Astrocyte of the hippocampus (primary cell): ENCODE results near the gene RFX2.
"Not testable (repeated sequence)": the region's sequence is repeated elsewhere in the genome, so short reads cannot be mapped to it uniquely, and the experiment has no call there.

ENCODE experiments used
- DNase-seq: peaks from one replicate; pipeline ENCODE4 v3.0.0; 2011; ENCODE audit warnings: low read depth, low spot score

RFX2 gene

DNA sequence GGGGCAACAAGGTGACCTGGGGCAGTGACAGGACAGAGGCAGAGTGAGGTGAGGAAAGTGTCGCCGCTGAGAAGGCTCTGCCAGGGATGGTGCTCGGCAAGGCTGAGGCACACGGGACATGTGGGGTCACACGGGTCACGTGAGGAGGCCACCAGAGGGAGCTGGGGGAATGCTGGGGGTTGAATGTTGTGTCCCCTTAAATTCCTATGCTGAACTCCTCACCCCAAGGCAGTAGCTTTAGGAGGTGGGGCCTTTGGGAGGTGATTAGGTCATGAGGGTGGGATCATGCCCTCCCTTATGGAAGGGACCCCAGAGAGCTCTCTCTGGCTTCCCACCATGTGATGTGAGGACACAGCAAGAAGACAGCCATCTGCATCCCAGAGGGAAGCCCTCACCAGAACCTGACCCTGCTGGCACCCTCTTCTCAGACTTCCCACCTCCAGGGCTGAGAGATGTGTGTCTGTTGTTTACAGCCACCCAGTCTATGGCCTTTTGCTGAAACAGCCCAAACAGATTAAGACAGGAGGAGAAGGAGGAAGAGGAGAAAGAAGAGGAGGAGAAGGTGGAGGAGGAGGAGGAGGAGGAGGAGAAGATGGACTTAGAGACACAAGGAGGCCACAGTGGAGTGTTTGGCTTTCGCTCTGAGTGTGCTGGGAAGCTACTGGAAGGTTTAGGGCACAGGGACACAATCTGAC is 35.4 kb downstream of the RFX2 start:
- no peak for DNase-seq

DNA sequence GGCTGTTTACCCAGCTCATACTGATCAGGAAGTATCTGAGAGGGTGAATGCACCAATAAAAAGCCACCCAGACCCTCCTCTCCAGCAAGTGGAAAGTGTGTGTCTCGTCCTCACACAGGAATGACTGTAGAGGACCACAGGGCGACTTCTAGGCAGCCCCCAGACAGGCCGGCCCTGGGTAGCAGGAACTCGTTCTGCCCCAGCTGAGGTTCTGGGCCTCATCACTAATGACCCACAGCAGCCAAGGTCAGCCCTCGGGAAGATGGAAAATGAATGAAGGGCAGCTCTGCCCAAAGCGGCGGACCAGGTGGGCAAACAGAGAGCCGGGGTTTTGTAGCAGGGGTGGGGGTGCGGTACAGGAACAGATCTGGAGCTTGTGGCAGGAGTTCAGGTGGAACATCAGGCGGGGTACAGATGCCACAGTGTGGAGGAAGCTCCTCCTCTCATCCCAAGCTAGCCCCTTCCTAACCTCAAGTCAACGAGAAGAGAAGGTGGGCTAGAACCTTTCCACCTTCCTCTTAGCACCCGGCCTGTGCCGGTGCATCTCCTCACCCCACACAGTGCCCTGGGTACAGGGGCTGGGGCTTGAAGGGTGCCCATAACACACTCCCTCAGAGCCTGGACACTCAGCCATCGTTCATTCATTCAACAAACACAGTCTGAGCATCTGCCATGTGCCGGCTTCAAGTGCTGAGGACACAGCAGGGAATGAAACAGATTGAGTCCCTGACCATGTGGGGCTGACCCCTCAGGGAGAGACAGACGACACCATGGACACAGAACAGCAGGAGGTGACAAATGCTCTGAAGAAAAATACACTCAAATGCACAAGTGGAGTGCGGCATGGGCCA is 36.2 kb downstream of the RFX2 start:
- no peak for DNase-seq

DNA sequence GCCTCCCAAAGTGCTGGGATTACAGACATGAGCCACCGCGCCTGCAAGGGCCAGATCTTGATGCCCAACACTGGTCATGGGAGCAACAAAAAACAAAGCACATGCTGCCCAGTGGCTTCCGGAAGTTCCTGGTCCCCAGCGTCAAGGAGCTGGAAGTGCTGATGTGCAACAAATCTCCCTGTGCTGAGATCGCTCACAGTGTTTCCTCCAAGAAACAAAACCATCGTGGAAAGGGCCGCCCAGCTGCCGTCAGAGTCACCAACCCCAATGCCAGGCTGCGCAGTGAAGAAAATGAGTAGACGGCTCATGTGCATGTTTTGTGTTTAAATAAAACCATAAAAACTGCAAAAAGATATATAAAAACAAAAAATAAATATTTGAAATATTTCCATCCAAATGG is 37.1 kb downstream of the RFX2 start:
- not testable (repeated sequence) for DNase-seq

DNA sequence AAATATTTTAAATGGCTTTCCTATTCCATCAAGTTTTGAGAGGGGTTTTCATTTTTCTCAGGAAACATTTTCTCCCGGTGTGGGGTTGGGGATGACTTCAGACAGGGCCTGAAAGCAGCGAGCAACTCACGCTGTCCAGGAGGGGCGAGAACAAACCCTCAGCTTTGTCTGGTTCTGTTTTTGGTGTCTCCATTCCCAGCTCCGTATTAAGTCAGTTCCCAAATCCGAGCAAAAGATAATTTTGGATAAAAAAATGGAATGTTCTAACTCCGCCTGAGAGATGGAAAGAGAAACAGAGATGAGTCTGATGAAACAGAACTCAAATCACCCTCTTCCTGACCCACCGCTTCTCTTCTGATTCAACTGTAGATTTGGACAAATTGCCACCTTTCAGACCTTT is 38.4 kb downstream of the RFX2 start:
- DNase-seq = no peak

DNA sequence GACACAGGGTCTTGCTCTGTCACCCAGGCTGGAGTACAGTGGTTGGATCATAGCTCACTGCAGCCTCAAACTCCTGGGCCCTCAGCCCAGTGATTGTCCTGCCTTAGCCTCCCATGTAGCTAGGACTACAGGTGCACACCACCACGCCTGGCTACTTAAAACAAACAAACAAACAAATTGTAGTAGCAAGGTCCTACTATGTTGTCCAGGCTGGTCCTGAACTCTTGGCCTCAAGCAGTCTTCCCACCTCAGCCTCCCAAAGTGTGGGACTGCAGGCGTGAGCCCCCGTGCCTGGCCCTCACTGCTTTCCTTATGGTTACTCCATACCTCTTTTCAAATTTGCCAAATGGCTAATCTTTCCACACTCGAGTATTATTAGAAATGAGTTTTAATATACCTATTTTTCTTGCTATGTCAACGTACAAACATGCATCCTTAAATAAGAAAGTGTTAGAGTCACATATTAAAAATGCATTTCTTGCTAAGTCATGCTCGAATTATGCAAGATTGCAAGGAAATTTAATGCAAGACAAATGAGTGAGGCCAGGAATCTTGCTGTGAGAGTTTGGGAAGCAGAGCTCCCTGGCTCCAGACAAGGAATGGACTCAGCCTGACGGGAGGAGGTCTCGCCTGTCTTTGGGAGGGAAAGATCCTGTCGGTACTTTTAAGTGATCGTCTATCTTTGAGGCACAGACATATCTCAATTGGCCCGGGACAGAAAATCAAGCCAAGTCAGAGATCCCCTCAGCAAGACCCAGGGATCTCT is 39.4 kb downstream of the RFX2 start:
- peak; percentile 47 for DNase-seq

DNA sequence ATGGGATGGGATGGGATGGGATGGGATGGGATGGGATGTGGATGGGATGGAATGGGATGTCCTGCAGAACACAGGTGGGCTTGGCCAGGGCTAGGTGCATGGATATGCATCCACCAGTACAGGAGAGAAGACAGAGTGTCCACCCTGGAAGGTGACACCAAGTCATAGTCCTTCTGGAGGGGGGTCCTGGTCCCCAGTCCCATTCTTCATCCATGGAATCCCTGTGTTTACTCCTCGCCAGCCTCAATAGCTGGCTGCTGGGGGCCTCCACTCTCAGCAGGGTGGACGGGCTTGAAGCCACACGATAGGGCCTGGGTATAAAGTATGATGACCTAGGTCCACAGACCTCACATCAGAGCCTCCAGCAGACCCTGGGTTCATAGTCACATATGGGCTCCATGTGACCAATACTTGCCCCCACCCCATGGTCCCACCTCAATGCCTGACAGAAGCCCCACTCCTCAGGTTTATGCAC is 40.1 kb downstream of the RFX2 start:
- no peak for DNase-seq

DNA sequence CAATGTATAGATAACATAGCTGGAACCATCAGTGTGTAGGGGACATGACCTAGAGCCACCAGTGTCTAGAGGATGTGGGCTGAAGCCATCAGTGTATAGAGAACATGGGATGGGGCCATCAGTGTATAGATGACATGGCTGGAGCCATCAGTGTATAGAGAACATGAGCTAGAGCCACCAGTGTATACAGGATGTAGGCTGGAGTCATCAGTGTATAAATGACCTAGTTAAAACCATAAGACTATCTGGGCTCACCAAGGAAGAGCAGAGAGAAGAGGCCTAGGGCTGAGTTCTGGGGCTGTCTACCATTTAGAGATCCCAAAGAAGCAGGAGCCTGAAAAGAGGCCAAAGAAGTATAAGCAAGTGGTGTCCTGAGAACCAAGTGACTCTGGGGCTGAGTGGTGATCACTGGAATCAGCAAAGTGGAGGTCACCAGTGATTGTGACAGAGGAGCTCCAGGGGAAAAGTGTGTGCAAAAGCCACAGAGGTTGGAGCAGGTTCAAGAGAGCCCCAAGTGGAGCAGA is 41.0 kb downstream of the RFX2 start:
- DNase-seq = no peak

DNA sequence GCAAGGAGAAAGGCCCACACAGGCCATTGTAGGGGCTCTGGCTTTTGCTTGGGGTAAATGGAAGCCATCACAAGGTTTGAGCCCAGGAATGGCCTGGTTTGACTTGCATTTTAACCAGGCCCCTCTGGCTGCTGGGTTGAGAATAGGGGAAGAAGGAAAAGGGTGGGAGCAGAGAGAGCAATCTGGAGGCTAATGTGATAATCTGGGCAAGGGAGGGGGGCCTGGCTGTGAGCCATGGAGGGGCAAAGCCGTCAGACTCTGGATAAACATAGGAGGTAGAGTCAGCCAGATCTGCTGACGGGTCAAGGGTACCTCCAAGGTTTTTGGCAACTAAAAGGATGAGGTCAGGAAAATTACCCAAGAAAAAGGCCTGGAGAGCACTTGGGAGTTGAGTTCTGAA is 41.6 kb downstream of the RFX2 start:
- DNase-seq = no peak

DNA sequence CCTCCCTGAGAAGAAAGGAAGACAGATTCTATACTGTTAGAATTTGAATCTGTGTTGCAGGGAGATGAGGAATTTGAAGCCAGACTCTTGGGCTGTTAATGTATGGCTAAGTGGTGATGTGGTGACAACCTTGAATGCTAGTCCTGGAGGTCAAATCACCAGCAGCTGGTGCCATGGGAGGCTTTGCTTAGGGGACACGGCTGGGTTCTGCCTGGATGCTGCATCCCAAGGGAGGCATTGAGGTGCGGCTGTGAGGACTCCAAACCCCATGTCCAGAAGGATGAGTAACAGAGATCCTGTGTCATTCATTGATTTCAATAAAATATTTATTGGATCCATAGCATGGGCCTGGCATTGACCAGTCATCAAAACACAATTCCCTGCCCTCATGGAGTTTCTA is 42.3 kb downstream of the RFX2 start:
- DNase-seq = no peak

DNA sequence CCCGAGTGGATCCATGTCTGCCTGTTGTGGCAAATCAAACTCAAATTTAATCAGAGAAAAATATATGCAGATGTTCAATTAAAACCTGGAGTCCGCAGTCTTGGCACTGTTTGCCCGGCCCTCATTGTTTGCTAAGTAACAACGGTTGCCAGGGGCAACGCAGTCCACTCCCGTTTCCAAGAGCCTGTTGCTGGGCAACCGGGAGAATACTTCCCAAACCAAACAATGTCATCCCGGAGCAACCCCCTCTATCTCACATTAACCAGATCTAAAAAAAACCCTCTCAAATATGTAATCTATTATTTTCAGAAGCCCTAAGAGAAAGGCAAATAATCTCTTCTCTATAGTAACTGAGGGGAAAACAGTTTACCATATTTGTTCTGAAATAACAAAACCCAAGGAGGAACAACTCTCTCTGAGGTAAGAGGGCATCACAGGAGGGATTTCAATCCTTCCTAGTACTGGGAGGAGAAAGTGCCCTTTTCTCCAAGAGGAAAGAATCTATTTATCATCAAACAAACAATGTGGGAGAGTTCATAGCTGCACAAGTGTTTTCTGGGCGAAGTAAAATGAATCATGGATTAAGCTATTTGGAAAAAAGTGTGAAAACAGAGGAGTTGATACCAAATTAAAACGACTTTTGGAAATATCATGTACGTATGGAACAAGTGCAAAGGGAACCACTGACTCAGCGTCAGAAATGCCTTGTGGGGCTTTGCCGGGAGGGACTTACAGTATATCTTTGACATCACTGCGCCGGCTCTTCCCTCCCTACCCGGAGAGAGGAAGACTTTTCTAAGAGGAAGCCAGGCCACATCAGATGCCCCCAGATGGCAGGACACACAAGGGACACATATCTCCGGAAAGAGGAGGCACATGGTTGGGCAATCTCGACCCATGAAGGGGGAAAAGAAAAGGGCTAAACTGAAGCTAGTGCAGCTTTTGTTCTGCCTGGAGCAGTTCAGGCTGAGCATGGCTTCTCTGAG is 43.3 kb downstream of the RFX2 start:
- DNase-seq = peak; percentile 97

DNA sequence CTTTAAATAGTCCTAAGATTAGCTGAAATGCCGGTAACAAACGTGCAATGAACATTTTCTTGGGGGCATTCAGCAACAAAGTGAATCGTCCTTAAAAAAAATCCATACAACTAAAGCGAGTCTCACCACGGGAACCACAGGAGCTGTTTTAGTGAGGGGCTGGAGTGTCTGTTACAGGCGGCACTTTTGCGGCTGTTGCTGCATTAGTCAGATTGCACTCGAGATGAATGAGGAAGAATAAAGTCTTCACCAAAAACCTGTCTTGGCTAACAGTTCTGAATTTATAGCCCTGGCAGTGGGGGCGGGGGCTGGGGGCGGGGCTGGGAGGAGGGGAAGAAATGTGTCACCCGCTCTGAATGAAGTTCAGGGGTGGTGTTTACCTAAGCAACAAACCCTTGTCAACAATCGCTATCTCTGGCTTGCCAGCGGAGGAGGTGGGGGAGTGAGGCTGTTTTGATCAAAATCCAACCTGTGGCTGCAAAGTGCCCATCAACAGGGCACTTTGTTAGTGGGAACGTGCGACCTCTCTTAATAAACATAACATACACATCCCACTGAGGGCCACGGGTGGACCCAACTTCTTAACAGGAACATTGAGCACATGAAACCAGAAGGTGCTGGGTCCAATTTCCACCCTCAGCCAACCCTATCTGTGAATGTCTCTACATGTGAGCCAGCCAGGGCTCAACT is 44.5 kb downstream of the RFX2 start:
- peak; percentile 72 for DNase-seq

DNA sequence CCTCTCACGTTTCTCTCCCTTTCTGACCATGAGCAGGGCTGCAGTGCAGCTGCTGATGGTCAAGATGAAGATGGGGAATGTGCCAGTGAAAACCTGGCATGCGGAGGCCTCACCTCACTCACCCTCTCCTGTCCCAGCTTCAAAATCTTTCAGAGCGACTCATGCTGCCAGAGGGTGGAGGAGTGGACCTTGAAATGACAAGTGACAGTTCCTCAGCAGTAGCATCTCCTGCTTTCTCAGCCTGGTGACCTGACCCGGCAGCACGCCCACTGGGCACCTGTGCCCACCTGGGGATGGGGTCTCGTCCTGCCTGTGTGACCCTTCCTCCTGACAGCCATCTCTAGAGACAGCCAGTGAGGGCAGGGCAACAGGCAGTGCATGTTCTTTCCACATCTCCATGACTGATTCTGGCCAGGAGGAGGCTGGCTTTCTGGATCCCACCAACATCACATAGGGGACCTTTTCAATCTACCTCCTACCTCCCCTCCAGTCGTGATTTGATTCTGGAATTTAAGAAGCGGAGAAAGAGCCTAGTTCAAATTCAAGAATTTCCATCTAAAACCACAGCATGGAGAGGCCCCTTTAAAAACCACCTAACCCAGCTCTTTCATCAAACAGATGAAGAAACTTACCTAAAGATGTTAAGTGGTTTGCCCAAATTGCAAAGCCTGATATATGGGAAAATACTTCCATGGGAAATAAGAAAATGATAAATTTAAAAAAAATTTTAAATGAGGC is 45.8 kb downstream of the RFX2 start:
- peak; percentile 57 for DNase-seq

DNA sequence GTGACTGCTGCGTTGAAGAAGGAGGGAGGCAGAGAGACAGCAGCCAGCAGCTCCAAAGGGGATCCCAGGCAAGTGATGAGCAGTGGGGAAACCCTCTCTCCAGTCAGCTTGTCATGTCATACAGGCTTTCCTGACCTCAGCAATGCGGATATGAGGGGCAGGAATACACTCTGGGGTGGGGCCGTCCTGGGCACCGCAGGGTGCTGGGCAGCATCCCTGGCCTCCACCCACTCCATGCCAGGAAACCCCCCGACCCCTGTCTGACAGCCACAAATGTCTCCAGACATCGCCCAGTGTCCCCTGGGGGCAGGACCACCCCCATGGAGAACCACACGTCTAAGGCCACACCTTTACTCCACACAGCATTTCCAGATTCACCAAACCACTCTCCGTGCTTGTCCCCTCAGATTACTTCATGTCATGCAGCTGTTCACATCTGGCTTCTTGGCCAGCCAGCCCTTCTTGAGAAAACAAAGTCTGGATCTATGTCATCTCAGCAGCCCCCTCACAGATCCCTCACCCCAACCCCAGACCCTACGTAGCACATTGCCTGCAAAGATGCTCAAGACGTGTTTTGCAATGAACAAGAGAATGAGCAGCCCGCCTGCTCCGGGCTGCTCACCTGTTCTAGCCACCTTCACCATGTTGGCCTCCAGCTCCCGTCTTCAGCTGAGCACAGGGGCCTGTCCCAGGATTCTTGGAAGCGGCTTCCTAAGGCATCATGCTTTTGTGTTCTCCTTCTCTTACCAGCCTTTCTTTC is 46.5 kb downstream of the RFX2 start:
- no peak for DNase-seq

DNA sequence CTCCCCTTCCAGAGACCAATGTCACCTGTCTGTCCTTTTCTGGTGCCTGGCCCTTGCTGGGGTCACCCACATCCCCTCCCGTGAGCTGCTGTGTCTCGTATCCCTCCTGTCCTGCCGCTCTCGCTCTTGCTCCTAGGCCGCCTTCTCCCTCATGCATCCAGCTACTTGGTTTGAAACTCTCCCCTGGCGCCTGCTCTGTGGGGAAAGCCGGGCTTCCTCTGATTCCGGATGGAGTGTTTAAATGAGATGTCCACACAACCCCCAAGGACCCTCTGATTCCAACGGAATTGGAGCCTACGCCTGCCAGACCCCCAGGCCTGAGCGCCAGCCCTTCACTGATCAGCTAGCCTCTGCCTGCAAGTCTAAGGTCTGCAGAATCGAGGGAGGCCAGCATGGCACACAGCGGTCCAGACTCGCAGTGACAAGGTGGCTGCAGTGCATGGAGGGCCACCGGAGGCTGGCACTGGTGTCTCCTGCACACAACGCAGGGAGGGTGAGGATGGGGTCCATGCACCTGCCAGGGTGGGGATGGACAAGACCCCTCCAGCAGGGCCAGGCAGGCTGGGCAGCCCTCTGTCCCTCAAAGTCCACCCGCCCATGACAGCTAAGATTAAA is 47.2 kb downstream of the RFX2 start:
- DNase-seq = no peak

DNA sequence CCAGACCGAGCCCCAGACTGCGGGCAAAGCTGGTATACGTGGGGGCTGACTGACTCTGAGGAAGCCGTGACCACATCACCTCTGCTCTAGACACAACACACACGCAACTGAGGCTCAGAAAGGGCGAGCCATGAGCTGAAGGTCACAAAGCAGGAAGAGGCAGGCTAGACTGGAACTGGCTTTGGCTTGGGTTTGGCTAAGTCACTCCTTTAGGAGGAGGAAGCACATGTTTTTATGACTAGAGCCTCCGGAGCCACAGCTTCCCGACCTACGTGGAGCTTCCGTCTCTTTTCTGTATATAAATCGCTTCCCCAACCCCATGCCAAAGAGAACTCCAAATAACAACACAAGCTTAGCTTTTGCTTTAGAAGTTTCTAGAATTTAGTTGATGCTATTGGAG is 48.0 kb downstream of the RFX2 start:
- no peak for DNase-seq

DNA sequence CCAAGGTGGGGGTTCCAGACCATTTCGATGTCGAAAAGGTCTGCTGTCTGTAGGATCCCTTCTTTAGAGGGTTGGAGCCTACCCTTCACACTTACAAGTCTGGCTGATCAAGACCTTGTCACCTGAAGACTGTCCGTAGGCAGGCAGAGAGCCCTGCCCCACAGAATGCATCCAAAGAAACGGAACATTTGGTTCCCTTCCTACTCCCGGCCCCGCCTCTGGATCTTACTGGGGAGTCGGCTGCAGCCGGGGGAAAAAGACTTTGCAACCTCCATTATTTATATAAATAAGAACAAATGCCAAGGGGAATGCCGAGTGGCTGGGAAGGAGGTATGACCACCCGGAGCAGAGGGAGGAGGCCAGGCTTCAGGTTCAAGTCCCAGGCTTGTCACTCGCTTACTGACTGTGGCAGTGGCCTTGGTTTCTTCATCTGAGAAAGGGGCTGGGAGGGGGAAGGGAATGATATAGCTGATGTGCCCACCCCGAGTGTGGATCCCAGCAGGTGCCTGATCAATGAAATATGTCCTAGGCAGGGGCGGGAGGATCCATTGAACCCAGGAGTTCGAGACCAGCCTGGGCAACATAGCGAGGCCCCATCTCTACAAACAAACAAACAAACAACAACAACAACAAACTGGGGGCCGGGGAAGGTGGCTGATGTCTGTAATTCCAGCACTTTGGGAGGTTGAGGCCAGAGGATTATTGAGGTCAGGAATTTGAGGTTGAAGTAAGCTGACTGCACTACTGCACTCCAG is 48.7 kb downstream of the RFX2 start:
- no peak for DNase-seq

DNA sequence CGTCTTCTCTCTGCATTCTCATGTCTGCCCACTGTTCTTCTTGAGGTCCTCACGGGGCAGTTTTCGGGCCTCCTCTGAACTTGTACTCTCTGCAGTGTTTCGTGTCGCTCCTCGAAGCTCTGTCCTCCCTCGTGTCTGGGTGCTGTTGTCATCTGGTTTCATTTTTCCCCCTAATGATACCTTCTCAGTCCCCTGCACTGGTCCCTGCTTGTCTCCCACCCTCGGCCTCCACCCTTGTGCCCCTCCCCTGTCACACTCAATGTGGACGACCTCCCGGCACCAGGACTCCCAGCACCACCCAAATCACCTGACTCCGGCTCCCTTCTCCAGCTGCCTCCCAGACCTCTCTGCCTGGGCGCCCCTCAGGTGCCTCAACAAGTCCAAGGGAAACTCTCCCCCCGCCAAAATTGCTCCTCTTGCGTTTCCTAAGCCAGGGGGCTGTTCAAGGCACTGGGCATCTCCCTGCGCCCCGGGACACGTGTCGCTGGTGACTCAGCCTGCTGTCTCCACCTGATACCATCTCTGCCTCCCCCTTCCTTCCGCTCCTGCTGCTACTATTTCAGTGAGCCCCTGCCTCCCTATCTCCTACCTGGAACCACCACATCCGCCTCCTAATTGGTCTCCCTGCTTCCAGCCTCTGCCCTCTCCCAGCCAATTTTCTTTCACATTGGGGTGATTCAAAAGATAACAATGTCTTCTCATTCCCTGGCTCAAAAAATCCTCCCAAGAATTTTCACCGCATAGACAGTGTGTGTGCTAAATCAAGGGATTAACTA is 49.5 kb downstream of the RFX2 start:
- DNase-seq = peak; percentile 90
